ENCODE results near the gene TLL2. TPM values are rescaled to one million over a fixed set of nuclear protein-coding genes. Genes with fewer than 3 reads are reported as not detected.

Gene TLL2
- total RNA-seq, 4 donors from 2014 or later: 0.13 to 2.4 (median 1.8) TPM

DNA sequence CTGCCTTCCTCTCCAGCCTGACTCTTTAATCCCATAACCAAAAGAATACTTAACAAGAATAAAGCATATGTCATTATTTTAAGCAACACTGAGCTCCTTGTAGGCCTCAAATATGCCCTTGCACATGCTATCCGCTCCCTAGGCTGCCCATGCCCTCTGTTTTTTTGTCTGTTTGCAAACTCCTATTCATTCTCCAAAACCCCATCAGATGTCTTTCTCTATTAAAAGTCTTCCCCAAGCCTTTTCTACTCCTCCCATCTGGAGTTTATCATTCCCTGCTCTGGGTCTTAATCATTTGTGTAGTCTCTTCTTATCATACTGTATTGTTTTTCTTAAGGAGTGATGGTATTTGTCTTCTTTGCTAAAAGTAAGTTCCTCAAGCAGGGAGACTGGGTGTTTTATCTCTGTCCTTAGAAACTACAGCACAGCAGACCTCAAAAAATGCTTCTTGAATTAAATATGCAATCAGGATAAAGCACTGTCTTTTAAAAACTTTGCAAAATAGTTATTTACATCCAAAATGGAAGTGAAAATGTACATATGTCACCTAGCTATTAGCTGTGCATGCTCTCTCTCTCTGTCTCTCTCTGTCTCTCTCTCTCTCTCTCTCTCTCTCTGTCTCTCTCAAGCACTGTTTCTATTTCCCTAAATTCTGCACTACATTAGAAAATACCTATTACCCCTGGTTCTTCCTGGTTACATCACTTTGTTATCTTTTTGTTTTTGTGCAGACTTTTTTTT is 98.4 kb downstream of the TLL2 start:
- Histone ChIP-seq H3K27ac (no peak overlapping the region), H3K9me3 (no peaks in the 10 kb centered on the region), H3K4me3 (replicated peaks in 1 of 3) (no peak overlapping the region), H3K27me3 (no peaks in the 10 kb centered on the region), H3K36me3 (no peaks in the 10 kb centered on the region), H3K4me1 (no peaks in the 10 kb centered on the region)
- TF ChIP-seq, protein P1, sequence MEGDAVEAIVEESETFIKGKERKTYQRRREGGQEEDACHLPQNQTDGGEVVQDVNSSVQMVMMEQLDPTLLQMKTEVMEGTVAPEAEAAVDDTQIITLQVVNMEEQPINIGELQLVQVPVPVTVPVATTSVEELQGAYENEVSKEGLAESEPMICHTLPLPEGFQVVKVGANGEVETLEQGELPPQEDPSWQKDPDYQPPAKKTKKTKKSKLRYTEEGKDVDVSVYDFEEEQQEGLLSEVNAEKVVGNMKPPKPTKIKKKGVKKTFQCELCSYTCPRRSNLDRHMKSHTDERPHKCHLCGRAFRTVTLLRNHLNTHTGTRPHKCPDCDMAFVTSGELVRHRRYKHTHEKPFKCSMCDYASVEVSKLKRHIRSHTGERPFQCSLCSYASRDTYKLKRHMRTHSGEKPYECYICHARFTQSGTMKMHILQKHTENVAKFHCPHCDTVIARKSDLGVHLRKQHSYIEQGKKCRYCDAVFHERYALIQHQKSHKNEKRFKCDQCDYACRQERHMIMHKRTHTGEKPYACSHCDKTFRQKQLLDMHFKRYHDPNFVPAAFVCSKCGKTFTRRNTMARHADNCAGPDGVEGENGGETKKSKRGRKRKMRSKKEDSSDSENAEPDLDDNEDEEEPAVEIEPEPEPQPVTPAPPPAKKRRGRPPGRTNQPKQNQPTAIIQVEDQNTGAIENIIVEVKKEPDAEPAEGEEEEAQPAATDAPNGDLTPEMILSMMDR (IDR thresholded peaks at IDR 0.05): no peak
- TF ChIP-seq POLR2A (IDR thresholded peaks at IDR 0.05): no peak
- DNase-seq: no peak
- intact Hi-C loops (cut with DNase I): no loop called here
- 94 to 100% methylated on average over 1 of the region's 1 CpG for WGBS, 2 donors

GRCh38 chr10:96414303-96414702 is 99.4 kb downstream of the TLL2 start:
- DNase-seq: no peak
- 91 to 96% methylated on average over 5 of the region's 5 CpGs for WGBS, 2 donors

GRCh38 chr10:96413151-96413787 is 100.5 kb downstream of the TLL2 start:
- no peaks in the 10 kb centered on the region for H3K27me3 ChIP-seq
- no peaks in the 10 kb centered on the region for H3K4me1 ChIP-seq
- H3K36me3 ChIP-seq: no peaks in the 10 kb centered on the region
- 59 to 67% methylated on average over 13 of the region's 13 CpGs for WGBS, 2 donors
- intact Hi-C loops (cut with DNase I): no loop called here
- no peaks in the 10 kb centered on the region for H3K9me3 ChIP-seq
- TF ChIP-seq, protein P1 (IDR thresholded peaks at IDR 0.05): no peak
- TF ChIP-seq POLR2A (IDR thresholded peaks at IDR 0.05): no peak
- DNase-seq: peak; percentile 12 to 30
- no peak overlapping the region for H3K4me3 ChIP-seq (replicated peaks in 1 of 3)
- H3K27ac ChIP-seq: no peak overlapping the region

More at GRCh38 chr10:96414303-96414702, 99.4 kb downstream of the TLL2 start:
- H3K27me3 ChIP-seq: no peaks in the 10 kb centered on the region
- no peaks in the 10 kb centered on the region for H3K4me1 ChIP-seq
- H3K36me3 ChIP-seq: no peaks in the 10 kb centered on the region
- H3K9me3 ChIP-seq: no peaks in the 10 kb centered on the region
- no peak overlapping the region for H3K4me3 ChIP-seq (replicated peaks in 1 of 3)
- no peak for TF ChIP-seq POLR2A (IDR thresholded peaks at IDR 0.05)
- TF ChIP-seq, protein P1 (IDR thresholded peaks at IDR 0.05): no peak
- no peak overlapping the region for H3K27ac ChIP-seq
- intact Hi-C loops (cut with DNase I): no loop called here

DNA sequence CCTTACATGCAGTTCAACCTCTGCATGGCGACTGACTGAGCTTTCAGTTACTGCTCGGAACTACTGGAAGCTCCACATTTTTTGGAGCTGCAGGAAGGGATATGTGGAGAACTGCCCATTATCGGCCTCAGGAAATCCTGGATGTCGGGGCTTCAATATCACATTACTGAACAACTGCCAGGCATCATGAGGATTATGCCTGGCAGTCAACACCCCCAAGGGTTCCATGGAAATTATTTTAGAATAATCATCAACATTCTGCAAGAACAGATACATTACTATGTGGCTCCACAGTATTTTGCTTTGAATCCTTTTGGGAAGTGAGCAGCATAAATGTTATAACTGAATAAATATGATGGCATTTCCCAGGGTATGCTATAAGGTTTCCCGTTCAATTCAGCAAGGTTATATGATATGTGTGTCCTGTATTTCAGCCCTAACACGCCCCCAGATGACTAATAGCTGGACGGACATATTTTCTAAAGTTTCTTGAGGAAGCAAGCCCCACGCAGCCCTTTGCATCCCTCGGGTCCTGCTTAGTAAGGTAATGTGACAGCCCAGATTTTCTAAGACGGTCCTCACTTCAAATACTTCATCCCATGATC is 101.9 kb downstream of the TLL2 start:
- Histone ChIP-seq H3K27me3 (no peaks in the 10 kb centered on the region), H3K4me1 (no peaks in the 10 kb centered on the region), H3K36me3 (no peaks in the 10 kb centered on the region), H3K27ac (no peak overlapping the region), H3K9me3 (no peaks in the 10 kb centered on the region), H3K4me3 (replicated peaks in 1 of 3) (no peak overlapping the region)
- WGBS, 2 donors: 63 to 73% methylated on average over 10 of the region's 10 CpGs
- no peak for DNase-seq
- no peak for TF ChIP-seq POLR2A (IDR thresholded peaks at IDR 0.05)
- TF ChIP-seq, protein P1 (IDR thresholded peaks at IDR 0.05): no peak
- intact Hi-C loops (cut with DNase I): no loop called here

- no peak overlapping the region for H3K27ac ChIP-seq
- H3K27me3 ChIP-seq: no peaks in the 10 kb centered on the region
- WGBS, 2 donors: 86 to 91% methylated on average over 10 to 11 of the region's 11 CpGs
- DNase-seq: no peak
- intact Hi-C loops (cut with DNase I): no loop called here
- no peak overlapping the region for H3K4me3 ChIP-seq (replicated peaks in 1 of 3)
- no peaks in the 10 kb centered on the region for H3K9me3 ChIP-seq
- TF ChIP-seq, protein P1 (IDR thresholded peaks at IDR 0.05): no peak
- TF ChIP-seq POLR2A (IDR thresholded peaks at IDR 0.05): no peak
- H3K36me3 ChIP-seq: no peaks in the 10 kb centered on the region
- no peaks in the 10 kb centered on the region for H3K4me1 ChIP-seq
Measured at GRCh38 chr10:96410296-96410695, 103.4 kb downstream of the TLL2 start.
